ENCODE measurements around the gene GALNT8. TPM values are rescaled to one million over a fixed set of nuclear protein-coding genes. Genes with fewer than 3 reads are reported as not detected.

GALNT8 gene
- total RNA-seq, 1 experiment from 2014 or later = 5.4 TPM

DNA sequence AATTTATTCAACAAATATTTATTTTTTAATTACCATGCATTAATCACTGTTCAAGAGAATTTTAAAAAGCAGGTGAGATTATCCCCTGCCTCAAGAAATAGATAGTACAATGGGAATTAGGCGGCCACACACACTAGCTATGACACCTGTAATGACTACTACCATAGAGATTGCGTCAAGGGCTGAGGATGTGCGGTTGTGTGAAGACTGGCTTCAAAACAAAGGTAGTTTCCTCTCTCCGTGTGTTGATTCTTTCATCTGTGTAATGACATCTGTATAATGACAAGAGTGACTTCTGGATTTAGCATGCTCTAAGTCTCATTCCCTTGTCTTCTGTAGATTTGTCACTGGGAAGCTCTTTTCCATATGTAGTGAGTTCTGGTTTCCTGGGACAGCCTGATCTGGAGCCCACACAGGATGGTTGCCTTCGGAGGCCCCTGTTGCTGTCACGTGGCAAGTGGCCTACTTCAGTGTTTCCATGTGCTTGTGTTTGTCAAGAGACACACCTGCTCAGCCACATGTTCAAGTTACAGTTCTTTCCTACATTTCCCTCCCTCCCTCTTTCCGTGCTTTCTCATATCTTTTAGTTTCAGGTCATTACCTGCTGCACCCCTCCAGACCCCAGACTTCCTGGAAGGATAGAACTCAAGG, 64.3 kb downstream of the GALNT8 start:
- Histone ChIP-seq H3K9me3 (ENCODE audit: control insufficient read depth, low read depth, low read length) (no peaks in the 10 kb centered on the region), H3K27me3 (ENCODE audit: insufficient read depth, low read length) (no peaks in the 10 kb centered on the region), H3K4me1 (ENCODE audit: insufficient read depth, low read length) (no peaks in the 10 kb centered on the region), H2BK5ac (ENCODE audit: insufficient read length, low read length) (no peak overlapping the region), H3K18ac (ENCODE audit: insufficient read length, low read depth, low read length) (no peak overlapping the region), H3K56ac (ENCODE audit: insufficient read length, low read depth, low read length) (no peak overlapping the region), H2BK120ac (ENCODE audit: low read depth, low read length, poor library complexity, severe bottlenecking) (no peak overlapping the region), H4K91ac (ENCODE audit: insufficient read length, low read depth, low read length) (no peak overlapping the region), H4K20me1 (ENCODE audit: control insufficient read depth, insufficient read depth, insufficient read length) (no peaks in the 10 kb centered on the region), H3K4ac (ENCODE audit: low read depth, low read length) (no peak overlapping the region), H3K9ac (ENCODE audit: extremely low read depth, insufficient read length, low read length) (no peak overlapping the region), H4K5ac (ENCODE audit: insufficient read length, low read depth, low read length) (no peak overlapping the region), H3K27ac (ENCODE audit: insufficient read length, low read depth, low read length) (no peak overlapping the region), H3K23ac (ENCODE audit: insufficient read length, low read depth, low read length) (no peak overlapping the region), H3K79me2 (ENCODE audit: insufficient read depth, low read length) (no peaks in the 10 kb centered on the region), H3K79me1 (ENCODE audit: insufficient read depth, low read depth, low read length, poor library complexity, severe bottlenecking) (no peaks in the 10 kb centered on the region), H3K4me2 (ENCODE audit: insufficient read depth, insufficient read length, low read length) (no peak overlapping the region), H2BK20ac (ENCODE audit: low read depth, low read length, poor library complexity, severe bottlenecking) (no peak overlapping the region), H2AFZ (ENCODE audit: low read length) (no peak overlapping the region), H3K14ac (ENCODE audit: insufficient read depth, low read length) (no peak overlapping the region), H4K8ac (replicated peaks; ENCODE audit: insufficient read length, low read depth, low read length) (no peak overlapping the region), H2AK5ac (ENCODE audit: insufficient read length, low read length) (no peak overlapping the region), H3T11ph (ENCODE audit: low read length) (no peak overlapping the region), H2BK12ac (ENCODE audit: insufficient read length, low read depth, low read length) (no peak overlapping the region), H3K23me2 (ENCODE audit: insufficient read length, low read depth, low read length, poor library complexity, severe bottlenecking) (no peaks in the 10 kb centered on the region), H2BK15ac (ENCODE audit: low read depth, low read length) (no peak overlapping the region)
- Mint-ChIP-seq H3K36me3 (ENCODE audit: insufficient read depth in 1 of 3, low read depth in 3 of 3) (peaks cover 4 to 5% (median 4%) of the 10 kb centered on the region in 3 experiments; a peak in 5 of 7 replicates), H3K4me1 (peaks cover 11 to 14% of the 10 kb centered on the region in 2 experiments; a peak in 3 of 4 replicates), H3K27ac (no peak overlapping the region), H3K27me3 (ENCODE audit: low read depth) (no peaks in the 10 kb centered on the region; the same call in 1 of the 2 replicates), H3K9me3 (peaks cover 0 to 5% of the 10 kb centered on the region in 2 experiments; a peak in 2 of 5 replicates), H3K4me3 (no peak overlapping the region)
- no CpG with 5 or more reads among the region's 7 CpGs for WGBS (ENCODE audit: extremely low coverage, insufficient read length, low lambda C conversion rate)
- peak; percentile 10 for DNase-seq
- TF ChIP-seq, protein P1, sequence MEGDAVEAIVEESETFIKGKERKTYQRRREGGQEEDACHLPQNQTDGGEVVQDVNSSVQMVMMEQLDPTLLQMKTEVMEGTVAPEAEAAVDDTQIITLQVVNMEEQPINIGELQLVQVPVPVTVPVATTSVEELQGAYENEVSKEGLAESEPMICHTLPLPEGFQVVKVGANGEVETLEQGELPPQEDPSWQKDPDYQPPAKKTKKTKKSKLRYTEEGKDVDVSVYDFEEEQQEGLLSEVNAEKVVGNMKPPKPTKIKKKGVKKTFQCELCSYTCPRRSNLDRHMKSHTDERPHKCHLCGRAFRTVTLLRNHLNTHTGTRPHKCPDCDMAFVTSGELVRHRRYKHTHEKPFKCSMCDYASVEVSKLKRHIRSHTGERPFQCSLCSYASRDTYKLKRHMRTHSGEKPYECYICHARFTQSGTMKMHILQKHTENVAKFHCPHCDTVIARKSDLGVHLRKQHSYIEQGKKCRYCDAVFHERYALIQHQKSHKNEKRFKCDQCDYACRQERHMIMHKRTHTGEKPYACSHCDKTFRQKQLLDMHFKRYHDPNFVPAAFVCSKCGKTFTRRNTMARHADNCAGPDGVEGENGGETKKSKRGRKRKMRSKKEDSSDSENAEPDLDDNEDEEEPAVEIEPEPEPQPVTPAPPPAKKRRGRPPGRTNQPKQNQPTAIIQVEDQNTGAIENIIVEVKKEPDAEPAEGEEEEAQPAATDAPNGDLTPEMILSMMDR (conservative IDR thresholded peaks at IDR 0.05) = no peak

Data from H9 (cell line).